Right atrium auricular region (tissue), 2 donors: ENCODE data around the gene RPLP2. TPM values are rescaled to one million over a fixed set of nuclear protein-coding genes. Genes with fewer than 3 reads are reported as not detected.

ENCODE experiments used
- DNase-seq: peaks from one replicate; pipeline ENCODE4 v3.0.0-alpha.2; 2019; ENCODE audit warnings: low spot score
- H3K27ac ChIP-seq, 2 donors: fragments of 200-600 bp; sonication (generic); 1 replicate in 1 of 2; 2 replicates in 1 of 2; pipeline ENCODE4 v1.5.1; 2016 to 2019
- H3K27me3 ChIP-seq, 2 donors: fragments of 200-600 bp; sonication (generic); one replicate each; pipeline versions ENCODE4 v1.5.1 to v1.6.0; 2017 to 2019
- H3K36me3 ChIP-seq: fragments of 200-600 bp; sonication (generic); one replicate; pipeline ENCODE4 v1.5.1; 2016
- H3K4me1 ChIP-seq, 2 donors: fragments of 200-600 bp; sonication (generic); one replicate each; pipeline versions ENCODE4 v1.5.1 to v1.6.0; 2017 to 2019
- H3K4me3 ChIP-seq, 2 donors: fragments of 200-600 bp; sonication (generic); 1 replicate in 1 of 2; 2 replicates in 1 of 2; pipeline ENCODE4 v1.5.1; 2017 to 2019; ENCODE audit warnings: mild to moderate bottlenecking in 1 of 2, moderate library complexity in 1 of 2
- H3K9me3 ChIP-seq, 2 donors: fragments of 200-600 bp; sonication (generic); one replicate each; pipeline ENCODE4 v1.5.1; 2019
- total RNA-seq, 2 donors: library from RNA; depleted of rRNA; stranded (reverse); fragments of >200 nt; gene quantifications; one replicate each; pipeline ENCODE4 v1.1.0, GENCODE V29; 2016
- TF ChIP-seq, protein P1 (sequence below), 2 donors: fragments of 200-600 bp; sonication (generic); IDR thresholded peaks; one replicate each; pipeline ENCODE4 v1.5.1; 2019; ENCODE audit warnings: antibody characterized with exemption in 2 of 2

The RPLP2 gene
- total RNA-seq, 2 donors from 2014 or later: 145 to 384 TPM

DNA sequence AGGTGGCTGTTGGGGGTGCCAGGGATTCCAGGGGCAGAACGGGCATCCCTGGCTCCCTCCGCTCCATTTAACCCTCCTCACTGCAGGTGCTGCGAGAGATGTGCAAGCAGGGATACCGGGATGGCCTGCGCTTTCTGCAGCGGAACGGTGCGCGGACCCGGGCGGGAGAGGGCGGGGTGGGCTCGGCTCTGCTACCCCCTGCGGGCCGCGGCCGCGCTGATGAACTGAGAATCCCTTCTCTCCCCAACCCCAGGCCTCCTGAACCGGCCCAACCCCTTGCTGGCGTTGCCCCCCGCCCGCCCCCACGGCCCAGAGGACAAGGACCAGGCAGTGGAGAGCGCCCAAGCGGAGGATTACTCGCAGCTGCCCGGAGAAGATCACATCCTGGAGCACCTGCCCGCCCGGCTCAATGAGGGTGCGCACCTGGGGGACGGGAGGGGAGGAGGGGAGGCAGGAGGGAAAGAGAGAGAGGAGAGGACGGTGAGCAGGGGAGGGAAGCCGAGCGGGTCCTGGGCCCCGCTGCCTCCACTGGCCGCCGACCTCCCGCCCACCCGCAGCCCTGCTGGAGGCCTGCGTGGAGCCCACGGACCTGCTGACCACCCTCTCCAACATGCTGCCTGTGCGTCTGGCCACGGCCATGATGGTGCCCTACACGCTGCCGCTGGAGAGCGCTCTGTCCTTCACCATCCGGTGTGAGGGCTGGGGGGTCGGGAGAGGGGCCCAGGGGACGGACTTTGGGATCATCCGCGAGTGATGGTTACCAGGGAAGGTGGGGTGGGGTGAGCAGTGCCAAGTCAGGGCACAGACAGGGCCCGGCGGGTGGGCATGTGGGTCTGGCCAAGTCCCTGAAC, 13.9 kb downstream of the RPLP2 start:
- H3K27ac ChIP-seq: no peak overlapping the region
- DNase-seq: no peak
- TF ChIP-seq, protein P1, sequence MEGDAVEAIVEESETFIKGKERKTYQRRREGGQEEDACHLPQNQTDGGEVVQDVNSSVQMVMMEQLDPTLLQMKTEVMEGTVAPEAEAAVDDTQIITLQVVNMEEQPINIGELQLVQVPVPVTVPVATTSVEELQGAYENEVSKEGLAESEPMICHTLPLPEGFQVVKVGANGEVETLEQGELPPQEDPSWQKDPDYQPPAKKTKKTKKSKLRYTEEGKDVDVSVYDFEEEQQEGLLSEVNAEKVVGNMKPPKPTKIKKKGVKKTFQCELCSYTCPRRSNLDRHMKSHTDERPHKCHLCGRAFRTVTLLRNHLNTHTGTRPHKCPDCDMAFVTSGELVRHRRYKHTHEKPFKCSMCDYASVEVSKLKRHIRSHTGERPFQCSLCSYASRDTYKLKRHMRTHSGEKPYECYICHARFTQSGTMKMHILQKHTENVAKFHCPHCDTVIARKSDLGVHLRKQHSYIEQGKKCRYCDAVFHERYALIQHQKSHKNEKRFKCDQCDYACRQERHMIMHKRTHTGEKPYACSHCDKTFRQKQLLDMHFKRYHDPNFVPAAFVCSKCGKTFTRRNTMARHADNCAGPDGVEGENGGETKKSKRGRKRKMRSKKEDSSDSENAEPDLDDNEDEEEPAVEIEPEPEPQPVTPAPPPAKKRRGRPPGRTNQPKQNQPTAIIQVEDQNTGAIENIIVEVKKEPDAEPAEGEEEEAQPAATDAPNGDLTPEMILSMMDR (IDR thresholded peaks at IDR 0.05): no peak
- H3K4me1 ChIP-seq: peaks cover 0 to 64% of the 10 kb centered on the region in 2 donors
- H3K4me3 ChIP-seq: no peak overlapping the region
- no peaks in the 10 kb centered on the region for H3K27me3 ChIP-seq
- no peaks in the 10 kb centered on the region for H3K9me3 ChIP-seq
- peaks cover 38% of the 10 kb centered on the region for H3K36me3 ChIP-seq

DNA sequence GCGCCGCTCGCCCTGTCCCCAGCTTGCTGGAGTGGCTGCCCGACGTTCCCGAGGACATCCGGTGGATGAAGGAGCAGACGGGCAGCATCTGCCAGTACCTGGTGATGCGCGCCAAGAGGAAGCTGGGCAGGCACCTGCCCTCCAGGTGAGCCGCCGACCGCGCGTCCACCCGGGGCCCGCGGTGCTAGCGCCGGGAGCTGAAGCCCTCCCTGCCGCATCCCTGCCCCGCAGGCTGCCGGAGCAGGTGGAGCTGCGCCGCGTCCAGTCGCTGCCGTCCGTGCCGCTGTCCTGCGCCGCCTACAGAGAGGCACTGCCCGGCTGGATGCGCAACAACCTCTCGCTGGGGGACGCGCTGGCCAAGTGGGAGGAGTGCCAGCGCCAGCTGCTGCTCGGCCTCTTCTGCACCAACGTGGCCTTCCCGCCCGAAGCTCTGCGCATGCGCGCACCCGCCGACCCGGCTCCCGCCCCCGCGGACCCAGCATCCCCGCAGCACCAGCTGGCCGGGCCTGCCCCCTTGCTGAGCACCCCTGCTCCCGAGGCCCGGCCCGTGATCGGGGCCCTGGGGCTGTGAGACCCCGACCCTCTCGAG, 14.6 kb downstream of the RPLP2 start:
- Histone ChIP-seq H3K27ac (no peak overlapping the region), H3K36me3 (peaks cover 38% of the 10 kb centered on the region), H3K4me1 (peaks cover 0 to 67% of the 10 kb centered on the region in 2 donors), H3K4me3 (no peak overlapping the region), H3K9me3 (no peaks in the 10 kb centered on the region), H3K27me3 (no peaks in the 10 kb centered on the region)
- DNase-seq: no peak
- TF ChIP-seq, protein P1 (IDR thresholded peaks at IDR 0.05): no peak

DNA sequence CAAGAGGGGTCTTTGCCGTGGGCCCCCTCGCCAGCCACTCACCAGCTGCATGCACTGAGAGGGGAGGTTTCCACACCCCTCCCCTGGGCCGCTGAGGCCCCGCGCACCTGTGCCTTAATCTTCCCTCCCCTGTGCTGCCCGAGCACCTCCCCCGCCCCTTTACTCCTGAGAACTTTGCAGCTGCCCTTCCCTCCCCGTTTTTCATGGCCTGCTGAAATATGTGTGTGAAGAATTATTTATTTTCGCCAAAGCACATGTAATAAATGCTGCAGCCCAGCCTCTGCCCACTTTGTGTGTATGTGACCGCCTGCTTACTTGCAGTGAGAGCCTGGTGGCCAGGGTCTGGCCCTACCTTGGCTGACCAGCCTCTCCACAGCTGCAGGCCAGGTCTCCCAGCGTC, 15.2 kb downstream of the RPLP2 start:
- peaks cover 38% of the 10 kb centered on the region for H3K36me3 ChIP-seq
- no peak for DNase-seq
- peaks cover 0 to 72% of the 10 kb centered on the region in 2 donors for H3K4me1 ChIP-seq
- no peaks in the 10 kb centered on the region for H3K9me3 ChIP-seq
- H3K27ac ChIP-seq: no peak overlapping the region
- H3K27me3 ChIP-seq: no peaks in the 10 kb centered on the region
- TF ChIP-seq, protein P1 (IDR thresholded peaks at IDR 0.05): no peak
- no peak overlapping the region for H3K4me3 ChIP-seq

DNA sequence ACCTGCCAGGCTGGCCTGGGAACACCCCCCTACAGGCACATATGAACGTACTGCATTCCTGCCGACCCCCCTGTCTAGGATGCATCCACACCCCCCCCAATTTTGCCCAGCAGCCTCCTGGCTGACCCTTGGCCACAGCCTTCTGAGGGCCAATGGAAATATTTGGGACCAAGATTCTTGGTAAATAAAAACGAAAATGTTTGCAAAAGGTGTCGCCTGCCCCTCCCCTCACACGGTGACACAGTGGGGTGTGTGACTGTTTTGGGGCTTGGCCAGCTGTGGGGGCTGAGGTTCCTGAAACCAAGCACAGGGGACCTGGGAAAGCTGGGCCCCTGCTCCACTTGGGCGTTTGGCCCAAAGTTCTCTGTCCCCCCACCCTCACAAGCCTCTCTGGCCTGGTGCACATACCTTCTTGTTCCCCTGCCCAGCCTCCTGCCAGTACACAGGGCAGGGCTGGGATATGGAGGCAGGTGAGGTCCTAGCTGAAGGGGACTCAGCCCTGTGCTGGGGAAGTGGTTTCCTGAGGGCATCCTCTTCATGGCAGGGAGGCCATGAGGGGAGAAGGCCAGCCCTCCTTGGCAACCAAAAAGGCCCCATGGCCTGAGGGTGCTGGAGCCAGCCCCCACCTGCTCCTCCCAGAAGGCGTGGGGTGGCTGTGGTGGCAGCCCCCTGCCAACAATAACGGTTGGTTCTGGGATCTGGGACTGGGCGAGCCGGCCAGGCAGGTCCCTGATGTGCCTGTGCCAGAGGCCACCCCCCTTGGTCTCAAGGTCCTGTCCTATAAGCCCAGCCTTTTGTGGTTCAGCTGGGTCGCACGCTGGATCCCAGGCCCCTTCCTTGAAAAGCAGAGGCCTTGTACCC, 15.8 kb downstream of the RPLP2 start:
- H3K9me3 ChIP-seq: no peaks in the 10 kb centered on the region
- TF ChIP-seq, protein P1 (IDR thresholded peaks at IDR 0.05): no peak
- H3K27ac ChIP-seq: peak overlapping the region; percentile 26 to 82
- peaks cover 38% of the 10 kb centered on the region for H3K36me3 ChIP-seq
- H3K4me3 ChIP-seq: no peak overlapping the region
- H3K27me3 ChIP-seq: no peaks in the 10 kb centered on the region
- H3K4me1 ChIP-seq: peaks cover 0 to 74% of the 10 kb centered on the region in 2 donors
- no peak for DNase-seq

DNA sequence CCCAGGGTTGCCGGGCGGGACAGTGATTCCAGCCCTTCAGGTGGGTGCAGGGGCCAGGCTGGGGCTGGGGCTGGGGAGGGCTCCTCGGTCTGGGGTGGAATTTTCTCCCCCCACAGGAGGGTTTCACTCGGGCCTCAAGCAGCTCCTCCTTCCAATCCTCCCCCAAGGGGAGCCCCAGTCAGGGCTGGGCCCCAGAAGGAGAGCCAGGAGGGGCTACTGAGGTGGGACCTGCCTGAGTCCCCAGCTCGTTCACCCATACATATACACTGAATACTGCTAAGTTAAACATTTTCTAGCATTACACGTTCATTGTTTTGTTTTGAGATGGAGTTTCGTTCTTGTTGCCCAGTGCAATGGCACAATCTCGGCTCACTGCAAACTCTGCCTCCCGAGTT, 16.5 kb downstream of the RPLP2 start:
- peaks cover 0 to 74% of the 10 kb centered on the region in 2 donors for H3K4me1 ChIP-seq
- no peak for DNase-seq
- H3K27ac ChIP-seq: peak overlapping the region; percentile 75 to 82
- H3K4me3 ChIP-seq: no peak overlapping the region
- TF ChIP-seq, protein P1 (IDR thresholded peaks at IDR 0.05): no peak
- H3K9me3 ChIP-seq: no peaks in the 10 kb centered on the region
- H3K36me3 ChIP-seq: peaks cover 38% of the 10 kb centered on the region
- H3K27me3 ChIP-seq: no peaks in the 10 kb centered on the region
